Stimulated activated naive CD8-positive, alpha-beta T cell treated with anti-CD3 and anti-CD28 coated beads, Interleukin-15, Interleukin-2, amounts not matched to agents 100 ng/mL and 50 ng/mL, for 24 hours (primary cell): Measurements from ENCODE around the gene SUMO1.

Experiments
- H3K27ac Mint-ChIP-seq: one replicate; pipeline ENCODE4 v1.8.0; 2021; ENCODE audit warnings: mild to moderate bottlenecking, mixed read lengths
- H3K27me3 Mint-ChIP-seq: one replicate; pipeline ENCODE4 v1.8.0; 2021; ENCODE audit warnings: mixed read lengths
- H3K36me3 Mint-ChIP-seq: one replicate; pipeline ENCODE4 v1.8.0; 2021; ENCODE audit warnings: low read depth, mixed read lengths
- H3K4me1 Mint-ChIP-seq: one replicate; pipeline ENCODE4 v1.8.0; 2021; ENCODE audit warnings: low read depth, mixed read lengths
- H3K4me3 Mint-ChIP-seq: one replicate; pipeline ENCODE4 v1.8.0; 2021; ENCODE audit warnings: mild to moderate bottlenecking, mixed read lengths
- H3K9me3 Mint-ChIP-seq: one replicate; pipeline ENCODE4 v1.8.0; 2021; ENCODE audit warnings: mixed read lengths

Gene SUMO1

GRCh38 chr2:202178346-202178958 is 59.9 kb downstream of the SUMO1 start:
- H3K9me3 Mint-ChIP-seq, result no peaks in the 10 kb centered on the region
- peaks cover 3% of the 10 kb centered on the region for H3K27me3 Mint-ChIP-seq
- H3K36me3 Mint-ChIP-seq, result no peaks in the 10 kb centered on the region
- no peak overlapping the region for H3K27ac Mint-ChIP-seq
- peaks cover 9% of the 10 kb centered on the region for H3K4me1 Mint-ChIP-seq
- H3K4me3 Mint-ChIP-seq, result no peak overlapping the region

- Mint-ChIP-seq H3K4me3 (peak overlapping the region; percentile 35), H3K36me3 (no peaks in the 10 kb centered on the region), H3K27me3 (peaks cover 11% of the 10 kb centered on the region), H3K27ac (peak overlapping the region; percentile 62), H3K4me1 (peaks cover 32% of the 10 kb centered on the region), H3K9me3 (no peaks in the 10 kb centered on the region)
These were observed 65.8 kb downstream of the SUMO1 start for GRCh38 chr2:202172439-202173211.

GRCh38 chr2:202171241-202171825 is 67.1 kb downstream of the SUMO1 start:
- Mint-ChIP-seq H3K9me3 (no peaks in the 10 kb centered on the region), H3K27ac (no peak overlapping the region), H3K36me3 (no peaks in the 10 kb centered on the region), H3K4me3 (peak overlapping the region; percentile 47), H3K27me3 (peaks cover 11% of the 10 kb centered on the region), H3K4me1 (peaks cover 32% of the 10 kb centered on the region)

- Mint-ChIP-seq H3K9me3 (no peaks in the 10 kb centered on the region), H3K36me3 (no peaks in the 10 kb centered on the region), H3K27me3 (peaks cover 11% of the 10 kb centered on the region), H3K4me3 (no peak overlapping the region), H3K4me1 (peaks cover 32% of the 10 kb centered on the region), H3K27ac (no peak overlapping the region)
These were observed 68.5 kb downstream of the SUMO1 start for GRCh38 chr2:202169832-202170424.

GRCh38 chr2:202169131-202169530 is 69.3 kb downstream of the SUMO1 start:
- Mint-ChIP-seq H3K4me1 (peaks cover 30% of the 10 kb centered on the region), H3K9me3 (no peaks in the 10 kb centered on the region), H3K27ac (no peak overlapping the region), H3K36me3 (no peaks in the 10 kb centered on the region), H3K27me3 (peaks cover 11% of the 10 kb centered on the region), H3K4me3 (no peak overlapping the region)

- peaks cover 8% of the 10 kb centered on the region for H3K27me3 Mint-ChIP-seq
- H3K9me3 Mint-ChIP-seq, result no peaks in the 10 kb centered on the region
- H3K4me3 Mint-ChIP-seq, result no peak overlapping the region
- H3K27ac Mint-ChIP-seq, result no peak overlapping the region
- H3K36me3 Mint-ChIP-seq, result no peaks in the 10 kb centered on the region
- peaks cover 8% of the 10 kb centered on the region for H3K4me1 Mint-ChIP-seq
These were observed 72.5 kb downstream of the SUMO1 start for GRCh38 chr2:202165945-202166344.

GRCh38 chr2:202165208-202165607 is 73.2 kb downstream of the SUMO1 start:
- Mint-ChIP-seq H3K36me3 (no peaks in the 10 kb centered on the region), H3K27me3 (peaks cover 4% of the 10 kb centered on the region), H3K27ac (no peak overlapping the region), H3K4me1 (peaks cover 6% of the 10 kb centered on the region), H3K4me3 (no peak overlapping the region), H3K9me3 (no peaks in the 10 kb centered on the region)

- H3K9me3 Mint-ChIP-seq, result no peaks in the 10 kb centered on the region
- no peaks in the 10 kb centered on the region for H3K36me3 Mint-ChIP-seq
- H3K27me3 Mint-ChIP-seq, result no peaks in the 10 kb centered on the region
- H3K4me1 Mint-ChIP-seq, result peaks cover 6% of the 10 kb centered on the region
- no peak overlapping the region for H3K4me3 Mint-ChIP-seq
- no peak overlapping the region for H3K27ac Mint-ChIP-seq
These were observed 74.0 kb downstream of the SUMO1 start for GRCh38 chr2:202164411-202164810.

GRCh38 chr2:202161151-202161835 is 77.1 kb downstream of the SUMO1 start:
- no peaks in the 10 kb centered on the region for H3K9me3 Mint-ChIP-seq
- peaks cover 6% of the 10 kb centered on the region for H3K4me1 Mint-ChIP-seq
- H3K4me3 Mint-ChIP-seq, result no peak overlapping the region
- no peak overlapping the region for H3K27ac Mint-ChIP-seq
- H3K36me3 Mint-ChIP-seq, result no peaks in the 10 kb centered on the region
- H3K27me3 Mint-ChIP-seq, result no peaks in the 10 kb centered on the region

GRCh38 chr2:202158796-202159195 is 79.6 kb downstream of the SUMO1 start:
- Mint-ChIP-seq H3K4me3 (no peak overlapping the region), H3K36me3 (no peaks in the 10 kb centered on the region), H3K4me1 (peaks cover 6% of the 10 kb centered on the region), H3K27me3 (peaks cover 4% of the 10 kb centered on the region), H3K27ac (no peak overlapping the region), H3K9me3 (no peaks in the 10 kb centered on the region)

- H3K4me3 Mint-ChIP-seq, result no peak overlapping the region
- peaks cover 6% of the 10 kb centered on the region for H3K4me1 Mint-ChIP-seq
- peaks cover 7% of the 10 kb centered on the region for H3K27me3 Mint-ChIP-seq
- no peak overlapping the region for H3K27ac Mint-ChIP-seq
- no peaks in the 10 kb centered on the region for H3K9me3 Mint-ChIP-seq
- H3K36me3 Mint-ChIP-seq, result no peaks in the 10 kb centered on the region
These were observed 81.0 kb downstream of the SUMO1 start for GRCh38 chr2:202157211-202157990.
